ENCODE data around the gene BCL2L13. TPM values are rescaled to one million over a fixed set of nuclear protein-coding genes. Genes with fewer than 3 reads are reported as not detected.

Gene BCL2L13
- total RNA-seq, 1 donor from 2014 or later, result 69.0 TPM

DNA sequence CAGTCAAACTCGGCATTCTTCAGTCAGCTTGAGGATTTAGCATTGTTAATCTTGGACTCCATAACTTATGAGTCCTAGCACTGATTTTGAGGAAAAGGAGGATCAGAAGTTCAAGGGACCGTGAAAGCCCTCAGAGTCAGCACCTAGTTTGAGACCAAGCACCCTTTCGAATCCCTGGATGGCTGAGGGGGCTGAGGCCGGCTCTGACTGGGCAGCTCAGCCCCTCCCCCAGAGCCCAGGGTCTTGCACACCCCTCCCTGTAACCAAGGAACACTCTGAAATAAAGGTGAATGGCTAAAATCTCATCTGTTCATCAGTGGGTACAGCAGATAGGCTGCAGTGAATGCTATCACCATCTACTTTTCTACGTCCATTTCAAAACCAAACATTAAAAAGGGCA lies 48.0 kb upstream of the BCL2L13 start:
- Histone ChIP-seq H2AFZ (ENCODE audit: low read depth, low read length) (no peak overlapping the region), H4K20me1 (ENCODE audit: insufficient read depth, low read length) (peaks cover 12% of the 10 kb centered on the region), H3K27ac (ENCODE audit: low read depth, low read length) (no peak overlapping the region), H3K4me1 (ENCODE audit: insufficient read depth, low read length) (no peaks in the 10 kb centered on the region), H3K4me3 (ENCODE audit: insufficient read depth, low read depth, low read length) (no peak overlapping the region), H3K27me3 (ENCODE audit: insufficient read depth, low read length) (no peaks in the 10 kb centered on the region), H3K36me3 (ENCODE audit: insufficient read depth, low read length) (peaks cover 34% of the 10 kb centered on the region), H3K9ac (ENCODE audit: low read length) (no peak overlapping the region), H3K79me2 (ENCODE audit: insufficient read depth, low read length) (no peaks in the 10 kb centered on the region), H3K4me2 (ENCODE audit: low read length) (no peak overlapping the region), H3K9me3 (ENCODE audit: insufficient read depth, low read depth, low read length) (no peaks in the 10 kb centered on the region)
- FAIRE-seq (no peak), DNase-seq (ENCODE audit: low read depth) (no peak)
- Mint-ChIP-seq H3K9me3 (ENCODE audit: unreplicated experiment) (no peaks in the 10 kb centered on the region), H3K36me3 (ENCODE audit: low read depth, unreplicated experiment) (peaks cover 8% of the 10 kb centered on the region), H3K4me1 (ENCODE audit: low read depth, unreplicated experiment) (no peaks in the 10 kb centered on the region), H3K27me3 (ENCODE audit: low read depth, unreplicated experiment) (no peaks in the 10 kb centered on the region), H3K4me3 (ENCODE audit: unreplicated experiment) (no peak overlapping the region), H3K27ac (ENCODE audit: unreplicated experiment) (no peak overlapping the region)
- TF ChIP-seq EZH2 (IDR thresholded peaks at IDR 0.05; ENCODE audit: insufficient read depth, low read length) (no peak), CTCF (IDR thresholded peaks at IDR 0.05; ENCODE audit: insufficient read depth, low read depth, low read length) (no peak)

DNA sequence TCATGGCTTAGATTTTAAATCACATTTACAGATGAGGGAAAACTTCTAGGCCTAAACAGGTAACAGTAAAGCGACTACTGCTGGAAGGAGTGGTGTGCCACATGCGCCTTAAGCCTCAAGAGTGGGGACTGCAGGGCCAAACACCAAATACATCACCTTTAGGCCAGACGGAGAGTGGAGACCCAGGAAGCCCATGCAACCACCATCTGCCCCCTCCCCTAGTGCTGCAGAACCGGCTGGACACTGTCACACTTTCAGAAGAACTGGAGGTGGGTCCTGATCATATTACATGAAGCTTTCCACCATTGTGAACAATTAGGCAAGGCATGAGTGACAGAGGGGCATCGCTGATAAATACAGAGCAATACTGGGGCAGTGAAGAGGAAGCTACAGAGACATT lies 46.4 kb upstream of the BCL2L13 start:
- H4K20me1 ChIP-seq (ENCODE audit: insufficient read depth, low read length), result peaks cover 12% of the 10 kb centered on the region
- Mint-ChIP-seq H3K27ac (ENCODE audit: unreplicated experiment) (no peak overlapping the region), H3K9me3 (ENCODE audit: unreplicated experiment) (no peaks in the 10 kb centered on the region), H3K36me3 (ENCODE audit: low read depth, unreplicated experiment) (peaks cover 16% of the 10 kb centered on the region), H3K4me3 (ENCODE audit: unreplicated experiment) (no peak overlapping the region), H3K4me1 (ENCODE audit: low read depth, unreplicated experiment) (peaks cover 2% of the 10 kb centered on the region), H3K27me3 (ENCODE audit: low read depth, unreplicated experiment) (no peaks in the 10 kb centered on the region)
- peaks cover 43% of the 10 kb centered on the region for H3K36me3 ChIP-seq (ENCODE audit: insufficient read depth, low read length)
- no peak overlapping the region for H3K4me3 ChIP-seq (ENCODE audit: insufficient read depth, low read depth, low read length)
- no peak overlapping the region for H2AFZ ChIP-seq (ENCODE audit: low read depth, low read length)
- no peaks in the 10 kb centered on the region for H3K9me3 ChIP-seq (ENCODE audit: insufficient read depth, low read depth, low read length)
- H3K4me1 ChIP-seq (ENCODE audit: insufficient read depth, low read length), result no peaks in the 10 kb centered on the region
- H3K27me3 ChIP-seq (ENCODE audit: insufficient read depth, low read length), result no peaks in the 10 kb centered on the region
- H3K4me2 ChIP-seq (ENCODE audit: low read length), result no peak overlapping the region
- H3K79me2 ChIP-seq (ENCODE audit: insufficient read depth, low read length), result no peaks in the 10 kb centered on the region
- DNase-seq (ENCODE audit: low read depth) (no peak), FAIRE-seq (no peak)
- H3K27ac ChIP-seq (ENCODE audit: low read depth, low read length), result no peak overlapping the region
- TF ChIP-seq EZH2 (IDR thresholded peaks at IDR 0.05; ENCODE audit: insufficient read depth, low read length), result no peak
- TF ChIP-seq CTCF (IDR thresholded peaks at IDR 0.05; ENCODE audit: insufficient read depth, low read depth, low read length), result no peak
- no peak overlapping the region for H3K9ac ChIP-seq (ENCODE audit: low read length)

GRCh38 chr22:17596226-17596625 lies 42.3 kb upstream of the BCL2L13 start:
- FAIRE-seq (no peak), DNase-seq (ENCODE audit: low read depth) (no peak)
- Histone ChIP-seq H2AFZ (ENCODE audit: low read depth, low read length) (no peak overlapping the region), H3K4me3 (ENCODE audit: insufficient read depth, low read depth, low read length) (no peak overlapping the region), H3K4me2 (ENCODE audit: low read length) (no peak overlapping the region), H3K27ac (ENCODE audit: low read depth, low read length) (no peak overlapping the region), H3K36me3 (ENCODE audit: insufficient read depth, low read length) (peaks cover 60% of the 10 kb centered on the region), H3K9ac (ENCODE audit: low read length) (no peak overlapping the region), H3K27me3 (ENCODE audit: insufficient read depth, low read length) (no peaks in the 10 kb centered on the region), H4K20me1 (ENCODE audit: insufficient read depth, low read length) (peaks cover 19% of the 10 kb centered on the region), H3K9me3 (ENCODE audit: insufficient read depth, low read depth, low read length) (no peaks in the 10 kb centered on the region), H3K4me1 (ENCODE audit: insufficient read depth, low read length) (no peaks in the 10 kb centered on the region), H3K79me2 (ENCODE audit: insufficient read depth, low read length) (no peaks in the 10 kb centered on the region)
- H3K4me1 Mint-ChIP-seq (ENCODE audit: low read depth, unreplicated experiment), result peaks cover 3% of the 10 kb centered on the region
- no peak overlapping the region for H3K27ac Mint-ChIP-seq (ENCODE audit: unreplicated experiment)
- H3K36me3 Mint-ChIP-seq (ENCODE audit: low read depth, unreplicated experiment), result peaks cover 23% of the 10 kb centered on the region
- peak overlapping the region; percentile 29 for H3K4me3 Mint-ChIP-seq (ENCODE audit: unreplicated experiment)
- TF ChIP-seq EZH2 (IDR thresholded peaks at IDR 0.05; ENCODE audit: insufficient read depth, low read length) (no peak), CTCF (IDR thresholded peaks at IDR 0.05; ENCODE audit: insufficient read depth, low read depth, low read length) (no peak)
- no peaks in the 10 kb centered on the region for H3K9me3 Mint-ChIP-seq (ENCODE audit: unreplicated experiment)
- H3K27me3 Mint-ChIP-seq (ENCODE audit: low read depth, unreplicated experiment), result no peaks in the 10 kb centered on the region
